GM12874 (cell line): ENCODE measurements around the gene TACC3.

Experiments used
- CTCF ChIP-seq: IDR thresholded peaks from 2 replicates; pipeline ENCODE4 v1.5.1; 2011; ENCODE audit warnings: low read depth, mild to moderate bottlenecking, control low read depth, low read length, moderate library complexity; ENCODE audit not compliant: insufficient read depth

The TACC3 gene

DNA sequence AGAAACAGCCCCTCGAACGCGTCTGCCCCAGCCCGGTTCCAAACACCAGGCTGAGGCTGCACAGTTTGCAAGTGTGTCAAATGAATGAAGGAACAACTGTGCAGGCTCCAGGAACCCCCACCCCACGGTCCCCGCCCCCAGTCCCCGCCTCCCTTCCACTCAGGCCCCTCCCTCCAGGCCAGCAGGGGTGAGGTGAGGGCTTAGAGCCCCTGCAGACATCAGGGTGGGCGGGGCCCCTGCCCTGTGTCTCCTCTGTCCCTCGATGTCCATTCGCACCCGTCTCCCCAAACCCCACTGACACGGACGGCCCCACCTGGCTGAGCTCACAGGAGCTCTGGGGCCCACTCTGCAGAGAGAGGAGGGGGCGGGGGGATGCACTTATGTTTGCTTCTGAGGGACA, 28.5 kb downstream of the TACC3 start:
- TF ChIP-seq CTCF, result no peak

GRCh38 chr4:1750381-1751154, 29.2 kb downstream of the TACC3 start:
- TF ChIP-seq CTCF, result no peak

- TF ChIP-seq CTCF, result no peak
These were observed 30.0 kb downstream of the TACC3 start for GRCh38 chr4:1751155-1751918.

DNA sequence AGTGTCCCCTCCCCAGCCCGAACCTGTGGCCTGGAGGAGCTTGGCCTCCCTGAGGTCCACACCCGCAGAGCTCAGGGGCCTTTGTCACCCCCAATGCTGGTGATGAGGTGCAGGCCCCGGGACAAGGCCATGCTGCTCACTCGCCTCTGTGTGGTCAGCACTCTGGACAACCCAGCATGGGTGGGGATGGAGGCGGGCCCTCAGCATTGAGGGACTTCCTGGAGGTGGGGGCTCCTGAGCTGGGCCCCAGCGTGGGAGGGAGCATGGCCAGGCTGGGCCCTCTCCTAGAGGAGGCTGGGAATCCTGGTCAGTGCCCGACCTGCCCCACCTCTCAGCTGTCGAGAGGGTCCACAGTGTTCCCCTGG, 30.6 kb downstream of the TACC3 start:
- TF ChIP-seq CTCF, result no peak

- no peak for TF ChIP-seq CTCF
These were observed 31.1 kb downstream of the TACC3 start for GRCh38 chr4:1752284-1753041.

DNA sequence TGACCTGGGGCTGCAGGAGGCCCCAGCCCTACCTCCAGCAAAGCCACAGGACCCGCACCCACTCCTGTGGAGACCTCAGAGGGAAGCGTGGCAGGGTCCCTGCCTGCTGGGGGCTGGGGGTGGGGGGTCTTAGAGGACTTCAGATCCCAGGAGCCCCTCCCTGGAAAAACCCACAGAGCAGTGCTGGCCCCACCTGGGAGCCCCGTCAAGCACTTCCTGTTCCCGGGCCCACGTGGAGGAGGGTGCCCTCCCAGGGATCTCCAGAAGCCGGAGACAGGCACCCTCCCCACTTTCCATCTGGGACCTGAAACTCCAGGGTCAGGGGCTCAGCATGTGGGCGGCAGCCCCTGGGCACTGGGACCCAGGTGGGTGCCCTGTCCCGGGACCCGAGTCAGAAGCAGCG, 32.0 kb downstream of the TACC3 start:
- TF ChIP-seq CTCF, result no peak

- TF ChIP-seq CTCF, result no peak
These were observed 32.5 kb downstream of the TACC3 start for GRCh38 chr4:1753697-1754311.
